CD4-positive, alpha-beta T cell treated with Interferon gamma for 1 hour (primary cell): ENCODE results near the gene SLC16A10.
"Not testable (repeated sequence)": the region's sequence is repeated elsewhere in the genome, so short reads cannot be mapped to it uniquely, and the experiment has no call there.

Experiments
- DNase-seq: peaks from one replicate; pipeline ENCODE4 v3.0.0-alpha.2; 2020

Gene SLC16A10

DNA sequence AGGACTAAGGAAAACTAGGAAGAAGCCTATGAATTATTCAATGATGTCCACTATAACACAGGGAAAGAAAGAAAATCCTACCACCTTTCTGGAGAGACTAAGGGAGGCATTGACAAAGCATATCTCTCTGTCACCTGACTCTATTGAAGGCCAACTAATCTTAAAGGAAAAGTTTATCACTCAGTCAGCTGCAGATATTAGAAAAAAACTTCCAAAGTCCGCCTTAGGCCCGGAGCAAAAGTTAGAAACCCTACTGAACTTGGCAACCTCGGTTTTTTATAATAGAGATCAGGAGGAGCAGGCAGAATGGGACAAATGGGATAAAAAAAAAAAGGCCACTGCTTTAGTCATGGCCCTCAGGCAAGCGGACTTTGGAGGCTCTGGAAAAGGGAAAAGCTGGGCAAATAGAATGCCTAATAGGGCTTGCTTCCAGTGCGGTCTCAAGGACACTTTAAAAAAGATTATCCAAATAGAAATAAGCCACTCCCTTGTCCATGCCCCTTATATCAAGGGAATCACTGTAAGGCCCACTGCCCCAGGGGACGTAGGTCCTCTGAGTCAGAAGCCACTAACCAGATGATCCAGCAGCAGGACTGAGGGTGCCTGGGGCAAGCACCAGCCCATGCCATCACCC, 47.0 kb downstream of the SLC16A10 start:
- DNase-seq, result not testable (repeated sequence)

DNA sequence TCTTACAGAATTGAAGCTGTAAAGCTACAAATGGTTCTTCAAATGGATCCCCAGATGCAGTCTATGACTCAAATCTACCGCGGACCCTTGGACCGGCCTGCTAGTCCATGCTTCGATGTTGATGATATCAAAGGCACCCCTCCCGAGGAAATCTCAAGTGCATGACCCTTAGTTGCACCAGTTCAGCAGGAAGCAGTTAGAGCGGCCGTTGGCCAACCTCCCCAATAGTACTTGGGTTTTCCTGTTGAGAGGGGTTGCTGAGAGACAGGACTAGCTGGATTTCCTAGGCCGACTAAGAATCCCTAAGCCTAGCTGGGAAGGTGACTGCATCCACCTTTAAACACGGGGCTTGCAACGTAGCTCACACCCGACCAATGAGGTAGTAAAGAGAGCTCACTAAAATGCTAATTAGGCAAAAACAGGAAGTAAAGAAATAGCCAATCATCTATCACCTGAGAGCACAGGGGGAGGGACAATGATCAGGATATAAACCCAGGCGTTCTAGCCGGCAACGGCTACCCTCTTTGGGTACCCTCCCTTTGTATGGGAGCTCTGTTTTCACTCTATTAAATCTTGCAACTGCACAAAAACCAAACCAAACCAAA, 50.3 kb downstream of the SLC16A10 start:
- DNase-seq, result not testable (repeated sequence)

- DNase-seq, result no peak
These were observed 60.1 kb downstream of the SLC16A10 start for GRCh38 chr6:111147440-111147839.

DNA sequence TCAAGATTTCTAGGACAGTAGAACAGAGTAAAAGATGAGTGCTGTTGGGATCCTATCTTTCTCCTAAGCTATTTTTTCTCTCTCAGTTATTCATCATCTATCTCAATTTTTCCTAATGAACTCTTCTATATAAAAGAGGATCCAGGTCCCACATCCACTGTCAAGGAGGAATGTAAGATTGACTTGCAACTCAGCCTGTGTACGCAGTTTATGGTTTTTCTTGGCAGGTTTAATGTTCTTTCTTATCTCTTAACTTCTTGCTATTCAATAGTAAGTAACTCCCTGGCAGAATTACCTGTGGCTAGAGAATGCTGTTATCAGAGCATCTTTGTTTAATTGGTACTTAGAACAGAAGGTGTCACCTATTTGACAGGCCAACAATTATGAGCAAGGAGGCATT, 60.8 kb downstream of the SLC16A10 start:
- DNase-seq, result no peak

GRCh38 chr6:111150577-111150976, 63.3 kb downstream of the SLC16A10 start:
- no peak for DNase-seq

DNA sequence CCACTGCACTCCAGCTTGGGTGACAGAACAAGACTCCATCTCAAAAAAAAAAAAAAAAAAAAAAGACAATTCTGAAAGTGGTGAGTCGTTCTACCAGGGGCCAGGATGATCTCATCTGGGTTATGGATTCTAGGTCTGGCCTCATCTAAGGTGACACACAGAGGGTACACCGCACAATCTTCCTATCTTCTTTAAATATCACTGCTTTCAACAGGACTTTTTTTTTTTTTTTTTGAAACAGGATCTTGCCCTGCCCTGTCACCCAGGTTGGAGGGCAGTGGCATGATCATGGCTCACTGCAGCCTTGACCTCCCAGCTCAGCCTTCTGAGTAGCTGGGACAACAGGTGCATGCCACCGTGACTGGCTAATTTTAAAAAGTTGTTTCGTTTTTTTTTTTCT, 67.7 kb downstream of the SLC16A10 start:
- no peak for DNase-seq

DNA sequence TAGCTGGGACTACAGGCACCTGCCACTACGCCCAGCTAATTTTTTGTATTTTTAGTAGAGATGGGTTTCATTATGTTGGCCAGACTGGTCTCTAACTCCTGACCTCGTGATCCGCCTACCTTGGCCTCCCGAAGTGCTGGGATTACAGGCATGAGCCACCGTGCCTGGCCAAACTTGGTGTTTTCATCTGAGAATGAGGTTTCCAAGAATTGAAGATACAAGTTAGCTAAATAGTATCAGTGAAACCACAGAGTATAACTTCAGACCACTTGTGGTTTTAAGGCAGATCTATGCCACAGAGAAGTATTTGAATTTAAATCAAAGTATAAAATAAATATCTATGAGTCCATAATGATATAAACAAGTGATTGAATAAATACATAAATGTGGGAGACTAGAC, 70.1 kb downstream of the SLC16A10 start:
- no peak for DNase-seq

- DNase-seq, result no peak
These were observed 72.3 kb downstream of the SLC16A10 start for GRCh38 chr6:111159633-111160032.

DNA sequence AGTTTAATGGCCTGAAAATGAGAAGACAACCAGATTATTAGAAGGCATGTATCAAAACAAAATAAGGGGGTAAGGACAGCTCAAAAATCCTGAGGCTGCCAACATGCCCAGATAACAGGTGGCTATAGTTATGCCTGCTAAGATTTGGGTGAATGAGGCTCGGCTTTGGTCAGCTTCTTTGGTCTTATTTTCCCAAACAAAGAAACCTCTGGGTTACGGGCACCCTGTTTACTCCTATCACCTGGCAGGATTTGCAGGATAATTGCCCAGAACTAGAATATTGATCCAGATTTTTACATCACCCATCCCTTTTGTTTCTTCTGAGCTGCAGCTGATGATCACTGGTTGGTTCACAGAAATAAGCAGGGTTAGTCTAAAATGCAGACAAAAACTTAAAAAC, 74.3 kb downstream of the SLC16A10 start:
- no peak for DNase-seq

- DNase-seq, result no peak
These were observed 75.2 kb downstream of the SLC16A10 start for GRCh38 chr6:111162504-111162903.

GRCh38 chr6:111171577-111172400, 84.5 kb downstream of the SLC16A10 start:
- DNase-seq, result no peak

DNA sequence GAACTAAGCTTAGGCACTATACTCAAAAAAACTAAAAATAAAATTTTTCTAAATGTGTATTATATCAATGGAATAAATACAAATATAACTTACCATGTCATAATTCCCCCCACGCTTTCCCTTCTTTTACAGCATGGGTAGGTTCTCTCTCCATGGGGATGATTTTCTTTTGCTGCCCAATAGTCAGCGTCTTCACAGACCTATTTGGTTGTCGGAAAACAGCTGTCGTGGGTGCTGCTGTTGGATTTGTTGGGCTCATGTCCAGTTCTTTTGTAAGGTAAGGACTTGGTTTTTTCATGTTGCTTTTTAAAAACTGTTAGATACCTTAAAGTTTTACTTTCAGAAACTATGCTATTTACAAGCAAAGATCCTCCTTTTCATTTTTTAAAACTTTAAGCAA, 85.3 kb downstream of the SLC16A10 start:
- DNase-seq, result no peak

DNA sequence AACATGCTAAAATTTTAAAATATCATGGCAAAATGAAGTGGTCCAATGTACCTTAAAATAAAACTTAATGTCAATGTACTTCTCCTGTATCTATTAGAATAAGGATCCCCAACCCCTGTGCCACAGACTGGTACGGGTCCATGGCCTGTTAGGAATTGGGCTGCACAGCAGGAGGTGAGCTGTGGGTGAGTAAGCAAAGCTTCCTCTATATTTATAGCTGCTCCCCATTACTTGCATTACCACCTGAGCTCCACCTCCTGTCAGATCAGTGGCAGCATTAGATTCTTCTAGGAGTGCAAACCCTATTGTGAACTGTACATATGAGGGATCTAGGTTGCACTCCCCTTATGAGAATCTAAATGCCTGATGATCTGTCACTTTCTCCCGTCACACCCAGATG, 86.0 kb downstream of the SLC16A10 start:
- DNase-seq, result no peak

GRCh38 chr6:111173946-111174345, 86.6 kb downstream of the SLC16A10 start:
- no peak for DNase-seq

DNA sequence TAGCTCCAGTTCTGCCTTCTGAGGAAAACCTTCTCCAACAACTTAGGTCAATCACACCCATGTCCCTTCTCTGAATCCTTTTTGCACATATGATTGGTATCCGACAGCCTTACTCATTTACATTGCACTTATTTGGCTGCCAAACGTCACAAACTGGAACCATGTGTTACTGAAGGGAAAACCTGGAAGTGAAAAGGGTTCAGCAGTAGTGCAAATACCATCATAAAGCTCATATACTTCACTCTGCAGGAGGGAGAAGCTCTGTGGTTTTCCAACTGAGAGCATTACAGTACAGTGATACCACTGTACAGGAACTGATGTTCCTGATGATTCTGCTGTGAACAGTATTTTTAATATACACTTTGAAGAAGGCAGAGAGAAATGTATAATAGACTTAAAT, 87.8 kb downstream of the SLC16A10 start:
- DNase-seq, result no peak

DNA sequence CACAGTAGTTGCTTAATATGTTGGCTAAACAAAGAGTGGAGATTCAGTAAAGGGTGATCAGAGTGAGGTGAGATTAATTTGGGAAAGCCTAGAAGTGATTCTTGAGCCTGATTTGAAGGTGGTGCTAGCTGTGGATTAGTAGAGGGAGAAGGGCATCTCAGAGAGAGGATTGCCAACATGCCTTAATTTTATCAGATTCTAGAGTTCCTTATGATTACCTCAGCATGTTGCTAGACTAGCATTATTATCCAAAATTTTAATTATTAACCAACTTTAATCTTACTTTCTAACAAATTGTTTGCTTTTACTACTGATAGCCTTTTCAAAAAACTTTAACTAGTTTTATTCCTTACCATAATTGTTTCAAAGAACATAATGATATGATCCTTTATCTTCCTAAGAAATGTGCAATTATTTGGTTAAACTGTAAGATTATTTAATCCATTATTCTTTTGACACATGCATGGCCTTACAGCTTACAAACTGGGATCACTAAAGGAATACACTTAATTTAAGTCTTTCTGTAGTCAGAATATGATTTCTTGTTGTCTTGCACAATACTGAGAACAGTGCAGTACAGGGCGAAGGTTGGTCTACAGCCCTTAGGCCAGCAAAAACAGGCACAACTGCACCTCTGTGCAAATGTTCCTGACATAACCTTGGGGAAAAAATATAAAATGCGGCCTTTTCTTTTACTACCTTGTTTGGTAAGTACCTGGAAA, 88.9 kb downstream of the SLC16A10 start:
- DNase-seq, result no peak

DNA sequence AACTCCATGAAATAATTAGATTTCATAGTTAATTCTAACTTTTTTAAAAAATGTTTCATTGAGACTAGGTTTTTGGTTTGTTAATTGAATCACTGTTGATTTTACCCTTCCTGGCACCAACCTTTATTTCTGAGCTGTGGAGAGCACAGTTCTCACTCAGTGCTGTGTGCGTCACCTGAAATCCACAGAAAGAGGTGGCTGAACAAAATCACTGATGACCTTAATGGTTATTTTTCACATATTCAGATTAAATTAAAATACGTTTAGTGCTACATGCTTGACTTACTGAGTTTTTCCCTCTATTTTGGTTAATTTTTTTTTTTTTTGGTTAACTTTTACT, 89.4 kb downstream of the SLC16A10 start:
- DNase-seq, result no peak

- DNase-seq, result no peak
These were observed 89.8 kb downstream of the SLC16A10 start for GRCh38 chr6:111177131-111177530.

- DNase-seq, result no peak
These were observed 96.6 kb downstream of the SLC16A10 start for GRCh38 chr6:111183702-111184517.

DNA sequence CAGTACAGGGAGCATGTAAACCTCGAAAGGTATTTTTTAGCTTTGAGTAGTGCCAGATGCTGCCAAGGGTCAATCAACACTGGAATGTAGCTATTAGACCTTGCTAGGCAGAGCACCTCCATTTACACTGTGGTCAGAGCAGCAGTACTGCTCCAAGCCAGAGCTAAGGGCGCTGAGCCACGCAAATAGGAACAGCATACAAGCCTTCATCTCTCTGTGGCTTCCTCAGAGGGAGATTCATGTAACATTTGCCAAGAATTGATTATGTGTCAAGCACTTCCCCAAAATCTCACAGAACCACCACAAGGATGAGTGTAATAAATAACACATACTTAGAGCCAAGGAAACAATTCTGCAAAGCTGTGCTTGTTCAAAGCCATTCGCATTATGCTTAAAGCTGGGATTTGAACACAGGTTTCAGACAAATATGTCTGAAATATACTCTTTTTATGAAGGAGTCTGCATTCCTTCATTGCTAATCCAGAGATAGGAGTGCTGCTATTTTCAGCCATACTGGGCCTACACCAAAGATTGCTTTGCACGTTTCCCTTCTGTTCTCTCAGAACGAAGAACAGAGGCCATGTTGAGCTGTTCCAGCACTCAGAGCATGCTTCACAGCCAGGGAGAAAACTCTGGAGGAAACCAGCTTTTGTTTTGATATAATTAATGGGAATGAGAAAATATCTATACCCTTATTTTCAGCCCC, 97.7 kb downstream of the SLC16A10 start:
- no peak for DNase-seq

GRCh38 chr6:111185954-111186353, 98.7 kb downstream of the SLC16A10 start:
- no peak for DNase-seq

DNA sequence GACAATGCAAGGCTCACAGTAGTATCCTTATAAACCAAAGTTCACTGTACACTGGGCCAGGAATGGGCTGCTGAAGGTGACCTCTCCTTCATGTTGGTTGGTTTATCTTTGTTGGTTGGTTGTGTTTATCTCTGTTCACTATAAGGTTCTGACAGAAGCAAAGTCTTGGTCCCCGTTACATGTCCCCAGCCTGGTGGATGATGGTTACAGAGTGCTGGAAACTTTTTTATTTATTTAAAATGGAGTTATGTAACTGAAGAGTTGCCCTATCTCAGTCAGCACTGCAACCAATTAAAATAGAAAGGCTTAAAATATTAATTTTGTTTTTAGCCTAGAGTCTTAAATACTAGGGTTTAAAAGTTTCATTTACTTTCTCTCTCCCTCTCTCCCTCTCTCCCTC, 100.6 kb downstream of the SLC16A10 start:
- no peak for DNase-seq
